Mammary epithelial cell (primary cell): ENCODE measurements around the gene GNA12.

Source experiments
- CTCF ChIP-seq, 2 donors: IDR thresholded peaks in 1 of 2; conservative IDR thresholded peaks in 1 of 2; 2 replicates each; pipeline ENCODE4 v1.5.1; 2011 to 2012; ENCODE audit warnings: inconsistent platforms in 2 of 2, low read length in 2 of 2, mild to moderate bottlenecking in 2 of 2, control low read depth in 1 of 2, low read depth in 1 of 2; ENCODE audit not compliant: insufficient read depth in 1 of 2; ENCODE audit errors: extremely low read depth in 1 of 2
- EZH2 ChIP-seq: IDR thresholded peaks from 2 replicates; pipeline ENCODE4 v1.6.1; 2012; ENCODE audit warnings: low read length, inconsistent platforms, borderline replicate concordance

GRCh38 chr7:2803755-2804154, 40.4 kb downstream of the GNA12 start:
- TF ChIP-seq EZH2 (no peak), CTCF (conservative IDR thresholded peaks at IDR 0.05 in 1 of 2, IDR thresholded peaks at IDR 0.05 in 1 of 2; ENCODE audit: extremely low read depth in 1 of 2, insufficient read depth in 1 of 2, low read depth in 1 of 2, low read length in 2 of 2) (no peak)
